ENCODE measurements around the gene BEST4. TPM values are rescaled to one million over a fixed set of nuclear protein-coding genes. Genes with fewer than 3 reads are reported as not detected.
"Not testable (repeated sequence)": the region's sequence is repeated elsewhere in the genome, so short reads cannot be mapped to it uniquely, and the experiment has no call there.

The BEST4 gene
- total RNA-seq, 2 experiments from 2014 or later = 0.44 to 3.1 TPM

DNA sequence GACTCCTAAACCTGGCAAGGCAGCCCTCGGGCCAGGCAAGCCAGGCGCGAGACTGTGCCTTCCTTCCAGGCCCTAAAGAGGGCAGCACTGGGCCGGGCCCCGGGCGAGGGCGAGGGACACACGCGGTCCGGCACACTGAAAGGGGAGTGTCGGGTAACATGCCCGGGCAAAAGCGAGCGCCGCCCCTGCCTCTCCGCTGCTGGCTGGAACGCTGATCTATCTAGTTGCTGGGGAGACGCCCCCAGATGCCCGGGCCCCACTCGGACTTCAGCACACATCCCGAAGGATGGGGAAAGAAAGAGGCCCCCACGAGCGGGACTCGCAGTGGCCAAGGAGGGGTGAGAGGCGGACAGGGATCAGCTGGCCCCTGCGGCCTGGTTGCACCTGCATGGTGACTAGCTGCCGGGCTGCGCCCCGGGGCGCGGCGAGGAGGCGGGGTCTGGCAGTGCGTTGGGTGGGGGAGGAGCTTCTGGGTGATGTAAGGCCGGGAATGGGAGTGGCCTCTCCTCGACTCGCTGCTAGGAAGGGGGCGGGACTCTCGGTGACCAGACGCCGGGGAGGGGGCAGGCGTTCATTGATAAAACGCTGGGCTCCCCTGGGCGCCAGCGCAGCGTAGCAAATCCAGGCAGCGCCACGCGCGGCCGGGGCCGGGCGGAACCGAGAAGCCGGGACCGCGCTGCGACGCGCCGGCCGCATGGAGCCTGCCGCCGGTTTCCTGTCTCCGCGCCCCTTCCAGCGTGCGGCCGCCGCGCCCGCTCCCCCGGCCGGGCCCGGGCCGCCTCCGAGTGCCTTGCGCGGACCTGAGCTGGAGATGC, 12.0 kb upstream of the BEST4 start, which contains the start of gene PLK3:
Gene PLK3, plus strand, starts transcription at position 608 of the 815 bp plus-strand sequence. Its CDS starts 87 bp downstream, at position 695.
- H4K20me1 ChIP-seq (ENCODE audit: insufficient read depth, low read length) = no peaks in the 10 kb centered on the region
- H3K27ac ChIP-seq (ENCODE audit: low read depth, low read length, poor library complexity, severe bottlenecking) = peak within 1 kb of the TSS; percentile 67
- intact Hi-C loops (cut with micrococcal nuclease; ENCODE audit: unreplicated experiment) = loop anchor here (2.0 kb wide), 1 partner anchor 19 kb away; no protein-coding TSS in a partner anchor
- no peaks in the 10 kb centered on the region for H3K79me2 ChIP-seq (ENCODE audit: insufficient read depth, low read depth, low read length)
- ChIA-PET POLR2A (interaction anchor here (0.6 to 2.9 kb wide), 13 partner anchors 9 to 523 kb away, joined by 3 to 30 read pairs (median 4); partner anchors contain the start of genes BTBD19, HECTD3 and UROD), CTCF (ENCODE audit: unreplicated experiment) (interaction anchor here (0.6 to 1.1 kb wide), 4 partner anchors 10 to 56 kb away, joined by 4 to 15 read pairs (median 6); no protein-coding TSS in a partner anchor)
- peak within 1 kb of the TSS; percentile 27; the same call in 1 of the 2 replicates for H2AFZ ChIP-seq (ENCODE audit: low read length)
- H3K4me1 ChIP-seq (ENCODE audit: insufficient read depth, low read length, poor library complexity, severe bottlenecking) = peaks cover 30% of the 10 kb centered on the region
- H3K4me2 ChIP-seq (ENCODE audit: low read length) = peak within 1 kb of the TSS; percentile 76
- peak; percentile 98 for DNase-seq (ENCODE audit: low spot score)
- TF ChIP-seq, protein P1, sequence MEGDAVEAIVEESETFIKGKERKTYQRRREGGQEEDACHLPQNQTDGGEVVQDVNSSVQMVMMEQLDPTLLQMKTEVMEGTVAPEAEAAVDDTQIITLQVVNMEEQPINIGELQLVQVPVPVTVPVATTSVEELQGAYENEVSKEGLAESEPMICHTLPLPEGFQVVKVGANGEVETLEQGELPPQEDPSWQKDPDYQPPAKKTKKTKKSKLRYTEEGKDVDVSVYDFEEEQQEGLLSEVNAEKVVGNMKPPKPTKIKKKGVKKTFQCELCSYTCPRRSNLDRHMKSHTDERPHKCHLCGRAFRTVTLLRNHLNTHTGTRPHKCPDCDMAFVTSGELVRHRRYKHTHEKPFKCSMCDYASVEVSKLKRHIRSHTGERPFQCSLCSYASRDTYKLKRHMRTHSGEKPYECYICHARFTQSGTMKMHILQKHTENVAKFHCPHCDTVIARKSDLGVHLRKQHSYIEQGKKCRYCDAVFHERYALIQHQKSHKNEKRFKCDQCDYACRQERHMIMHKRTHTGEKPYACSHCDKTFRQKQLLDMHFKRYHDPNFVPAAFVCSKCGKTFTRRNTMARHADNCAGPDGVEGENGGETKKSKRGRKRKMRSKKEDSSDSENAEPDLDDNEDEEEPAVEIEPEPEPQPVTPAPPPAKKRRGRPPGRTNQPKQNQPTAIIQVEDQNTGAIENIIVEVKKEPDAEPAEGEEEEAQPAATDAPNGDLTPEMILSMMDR (conservative IDR thresholded peaks at IDR 0.05; ENCODE audit: low read length) = peak; percentile 84
- TF ChIP-seq EZH2phosphoT487 (IDR thresholded peaks at IDR 0.05; ENCODE audit: borderline replicate concordance, low read depth, low read length) = no peak
- H3K36me3 ChIP-seq (ENCODE audit: insufficient read depth, low read length) = peaks cover 6% of the 10 kb centered on the region; the same call in 1 of the 2 replicates
- H3K9me3 ChIP-seq (ENCODE audit: low read length) = no peaks in the 10 kb centered on the region
- peak within 1 kb of the TSS; percentile 83 for H3K4me3 ChIP-seq (ENCODE audit: low read depth, low read length, poor library complexity, severe bottlenecking)
- H3K9me2 ChIP-seq (ENCODE audit: insufficient read depth, low read length) = no peaks in the 10 kb centered on the region
- BruUV-seq (replicated peaks) = no TSS peak

DNA sequence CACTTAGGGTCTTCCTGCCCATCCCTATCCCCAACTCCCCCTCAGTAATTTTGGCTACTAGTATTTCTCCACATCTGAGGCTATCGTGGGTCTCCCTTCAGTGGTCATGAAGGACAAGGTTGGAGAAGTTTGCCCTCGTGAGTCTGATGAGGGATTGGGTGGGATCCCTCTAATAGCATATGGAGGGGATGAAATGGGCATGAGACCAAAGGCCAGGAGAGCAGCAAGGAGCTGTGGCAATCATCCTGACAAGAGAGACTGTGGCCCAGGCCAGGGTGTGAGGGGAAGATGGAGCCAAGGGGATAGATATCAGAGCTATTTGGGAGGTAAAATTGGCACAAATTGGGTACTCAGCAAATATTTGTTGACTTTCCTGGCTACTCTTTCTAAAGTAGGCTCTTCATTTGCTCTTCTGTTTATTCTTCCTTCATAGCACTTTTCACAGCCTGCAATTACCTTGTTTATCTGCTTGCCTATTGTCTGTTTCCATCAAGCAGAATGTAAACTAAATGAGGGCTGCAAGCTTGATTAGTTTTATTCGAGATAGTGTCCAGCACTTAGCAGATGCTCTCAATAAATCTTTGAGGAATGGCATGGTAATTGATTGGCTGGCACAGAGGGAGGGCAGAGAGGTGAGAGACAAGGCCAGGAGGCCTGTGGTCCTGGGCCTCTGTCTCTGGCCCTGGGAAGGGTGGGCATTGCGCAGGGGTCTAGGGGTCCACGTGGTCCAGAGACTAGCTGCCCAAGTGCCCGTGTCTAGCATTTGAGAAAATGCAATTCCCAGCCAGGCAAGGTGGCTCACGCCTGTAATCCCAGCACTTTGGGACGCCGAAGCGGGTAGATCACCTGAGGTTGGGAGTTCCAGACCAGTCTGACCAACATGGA, 10.8 kb upstream of the BEST4 start:
- no peaks in the 10 kb centered on the region for H3K79me2 ChIP-seq (ENCODE audit: insufficient read depth, low read depth, low read length)
- H3K9me3 ChIP-seq (ENCODE audit: low read length) = no peaks in the 10 kb centered on the region
- no peak overlapping the region for H3K4me2 ChIP-seq (ENCODE audit: low read length)
- BruUV-seq (replicated peaks) = no TSS peak
- no peaks in the 10 kb centered on the region for H4K20me1 ChIP-seq (ENCODE audit: insufficient read depth, low read length)
- DNase-seq (ENCODE audit: low spot score) = no peak
- no peaks in the 10 kb centered on the region for H3K9me2 ChIP-seq (ENCODE audit: insufficient read depth, low read length)
- peaks cover 30% of the 10 kb centered on the region for H3K4me1 ChIP-seq (ENCODE audit: insufficient read depth, low read length, poor library complexity, severe bottlenecking)
- H3K4me3 ChIP-seq (ENCODE audit: low read depth, low read length, poor library complexity, severe bottlenecking) = no peak overlapping the region
- ChIA-PET POLR2A (interaction anchor here (0.5 to 2.9 kb wide), 4 partner anchors 9 to 67 kb away, joined by 3 to 30 read pairs (median 4); partner anchors contain the start of gene BTBD19), CTCF (ENCODE audit: unreplicated experiment) (no interaction called here)
- intact Hi-C loops (cut with micrococcal nuclease; ENCODE audit: unreplicated experiment) = loop anchor here (2.0 kb wide), 1 partner anchor 20 kb away; no protein-coding TSS in a partner anchor
- peak overlapping the region; percentile 34 for H2AFZ ChIP-seq (ENCODE audit: low read length)
- H3K27ac ChIP-seq (ENCODE audit: low read depth, low read length, poor library complexity, severe bottlenecking) = no peak overlapping the region
- H3K36me3 ChIP-seq (ENCODE audit: insufficient read depth, low read length) = peaks cover 6% of the 10 kb centered on the region; the same call in 1 of the 2 replicates
- TF ChIP-seq, protein P1 (conservative IDR thresholded peaks at IDR 0.05; ENCODE audit: low read length) = no peak
- no peak for TF ChIP-seq EZH2phosphoT487 (IDR thresholded peaks at IDR 0.05; ENCODE audit: borderline replicate concordance, low read depth, low read length)

DNA sequence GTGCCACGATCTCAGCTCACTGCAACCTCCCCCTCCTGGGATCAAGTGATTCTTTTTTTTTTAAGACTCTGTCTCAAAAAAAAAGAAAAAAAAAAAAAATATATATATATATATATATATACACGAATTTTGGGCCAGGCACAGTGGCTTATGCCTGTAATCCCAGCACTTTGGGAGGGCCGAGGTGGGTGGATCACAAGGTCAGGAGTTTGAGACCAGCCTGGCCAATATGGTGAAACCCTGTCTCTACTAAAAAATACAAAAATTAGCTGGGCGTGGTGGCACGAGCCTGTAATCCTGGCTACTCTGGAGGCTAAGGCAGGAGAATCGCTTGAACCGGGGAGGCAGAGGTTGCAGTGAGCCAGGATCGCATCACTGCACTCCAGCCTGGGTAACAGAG, 9.9 kb upstream of the BEST4 start:
- H3K4me3 ChIP-seq (ENCODE audit: low read depth, low read length, poor library complexity, severe bottlenecking); H3K36me3 ChIP-seq (ENCODE audit: insufficient read depth, low read length); H3K79me2 ChIP-seq (ENCODE audit: insufficient read depth, low read depth, low read length); H3K27ac ChIP-seq (ENCODE audit: low read depth, low read length, poor library complexity, severe bottlenecking); H4K20me1 ChIP-seq (ENCODE audit: insufficient read depth, low read length); BruUV-seq (replicated peaks); H3K9me2 ChIP-seq (ENCODE audit: insufficient read depth, low read length); DNase-seq (ENCODE audit: low spot score); CTCF ChIA-PET (ENCODE audit: unreplicated experiment); H3K9me3 ChIP-seq (ENCODE audit: low read length); H3K4me2 ChIP-seq (ENCODE audit: low read length): not testable (repeated sequence)
- Histone ChIP-seq H2AFZ (ENCODE audit: low read length) (peak overlapping the region; percentile 34), H3K4me1 (ENCODE audit: insufficient read depth, low read length, poor library complexity, severe bottlenecking) (peaks cover 30% of the 10 kb centered on the region)
- intact Hi-C loops (cut with micrococcal nuclease; ENCODE audit: unreplicated experiment) = loop anchor here (2.0 kb wide), 1 partner anchor 21 kb away; no protein-coding TSS in a partner anchor
- POLR2A ChIA-PET = interaction anchor here (0.6 kb wide), 2 partner anchors 35 to 85 kb away, joined by 3 to 4 read pairs; no protein-coding TSS in a partner anchor
